ENCODE data around the gene FAM47E.

The FAM47E gene

DNA sequence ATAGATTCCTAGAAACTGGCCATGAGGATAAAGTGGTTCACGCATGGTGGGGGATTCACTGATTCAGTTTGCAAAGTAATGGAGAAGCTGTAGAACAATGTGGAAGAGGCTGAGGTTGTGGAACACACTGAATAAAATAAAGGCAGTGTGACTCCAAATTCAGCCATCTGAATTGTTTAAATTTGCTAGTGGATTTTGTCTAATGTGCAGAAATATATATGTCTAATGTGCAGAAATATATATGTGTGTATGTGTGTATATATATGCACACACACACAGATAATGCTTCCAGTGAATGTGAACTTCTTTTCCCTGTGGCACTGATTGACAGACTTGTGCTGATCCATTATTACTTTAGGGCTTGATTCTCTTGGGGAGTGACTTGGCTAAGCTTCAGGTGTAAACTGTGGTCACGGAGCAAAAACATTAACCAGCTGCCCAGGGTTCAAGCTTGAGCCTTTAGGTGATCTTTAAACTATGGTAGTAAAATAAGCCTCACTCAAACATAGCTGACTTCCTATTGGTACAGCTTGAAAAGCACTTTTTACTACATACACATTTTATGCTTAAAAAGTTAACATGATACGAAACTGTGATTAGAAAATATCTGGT, 58.5 kb downstream of the FAM47E start:
- peaks cover 41% of the 10 kb centered on the region for H3K79me2 ChIP-seq (ENCODE audit: insufficient read depth, low read length)
- no peak for TF ChIP-seq EZH2phosphoT487 (IDR thresholded peaks at IDR 0.05; ENCODE audit: borderline replicate concordance)
- TF ChIP-seq, protein P1, sequence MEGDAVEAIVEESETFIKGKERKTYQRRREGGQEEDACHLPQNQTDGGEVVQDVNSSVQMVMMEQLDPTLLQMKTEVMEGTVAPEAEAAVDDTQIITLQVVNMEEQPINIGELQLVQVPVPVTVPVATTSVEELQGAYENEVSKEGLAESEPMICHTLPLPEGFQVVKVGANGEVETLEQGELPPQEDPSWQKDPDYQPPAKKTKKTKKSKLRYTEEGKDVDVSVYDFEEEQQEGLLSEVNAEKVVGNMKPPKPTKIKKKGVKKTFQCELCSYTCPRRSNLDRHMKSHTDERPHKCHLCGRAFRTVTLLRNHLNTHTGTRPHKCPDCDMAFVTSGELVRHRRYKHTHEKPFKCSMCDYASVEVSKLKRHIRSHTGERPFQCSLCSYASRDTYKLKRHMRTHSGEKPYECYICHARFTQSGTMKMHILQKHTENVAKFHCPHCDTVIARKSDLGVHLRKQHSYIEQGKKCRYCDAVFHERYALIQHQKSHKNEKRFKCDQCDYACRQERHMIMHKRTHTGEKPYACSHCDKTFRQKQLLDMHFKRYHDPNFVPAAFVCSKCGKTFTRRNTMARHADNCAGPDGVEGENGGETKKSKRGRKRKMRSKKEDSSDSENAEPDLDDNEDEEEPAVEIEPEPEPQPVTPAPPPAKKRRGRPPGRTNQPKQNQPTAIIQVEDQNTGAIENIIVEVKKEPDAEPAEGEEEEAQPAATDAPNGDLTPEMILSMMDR (conservative IDR thresholded peaks at IDR 0.05; ENCODE audit: low read length): no peak

DNA sequence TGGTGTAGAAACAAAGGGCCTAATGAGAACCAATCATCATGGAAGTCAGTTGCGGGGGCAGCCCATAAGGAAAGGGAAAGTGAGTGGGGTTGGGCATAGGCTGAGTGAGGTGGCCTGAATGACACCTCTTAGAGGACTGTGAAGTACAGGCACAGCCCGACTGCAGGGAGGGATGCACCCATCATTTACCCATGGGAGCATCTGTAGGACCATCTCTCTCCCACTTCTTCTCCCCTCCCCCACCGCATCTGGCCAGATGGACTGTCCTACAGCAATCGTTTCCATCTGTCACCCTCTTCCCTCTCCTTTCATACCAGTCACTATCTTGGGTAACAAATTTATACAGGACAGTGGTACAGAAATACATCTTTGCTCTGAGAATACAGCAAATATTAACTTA, 59.2 kb downstream of the FAM47E start:
- Histone ChIP-seq H3K4me2 (ENCODE audit: low read depth, low read length, poor library complexity, severe bottlenecking) (no peak overlapping the region), H3K4me3 (ENCODE audit: low read length, poor library complexity, severe bottlenecking) (no peak overlapping the region), H3K4me1 (ENCODE audit: insufficient read depth, low read length, poor library complexity, severe bottlenecking) (peaks cover 32% of the 10 kb centered on the region)

More for the DNA sequence above, 58.5 kb downstream of the FAM47E start:
- Histone ChIP-seq H3F3A (ENCODE audit: low read depth) (no peaks in the 10 kb centered on the region), H3K9me2 (replicated peaks; ENCODE audit: low read depth, low read length) (no peaks in the 10 kb centered on the region), H3K9me3 (ENCODE audit: insufficient read depth, low read depth, low read length) (no peaks in the 10 kb centered on the region), H2AFZ (ENCODE audit: low read length) (no peak overlapping the region), H3K4me3 (ENCODE audit: low read length, poor library complexity, severe bottlenecking) (no peak overlapping the region), H3K4me1 (ENCODE audit: insufficient read depth, low read length, poor library complexity, severe bottlenecking) (peaks cover 38% of the 10 kb centered on the region), H3K36me3 (ENCODE audit: insufficient read depth, low read length) (no peaks in the 10 kb centered on the region), H4K20me1 (ENCODE audit: insufficient read depth, low read length, poor library complexity, severe bottlenecking) (peaks cover 7% of the 10 kb centered on the region), H3K9ac (ENCODE audit: low read depth, low read length, poor library complexity, severe bottlenecking) (no peak overlapping the region), H3K4me2 (ENCODE audit: low read depth, low read length, poor library complexity, severe bottlenecking) (no peak overlapping the region), H3K27me3 (ENCODE audit: insufficient read depth, low read length, poor library complexity, severe bottlenecking) (no peaks in the 10 kb centered on the region)

DNA sequence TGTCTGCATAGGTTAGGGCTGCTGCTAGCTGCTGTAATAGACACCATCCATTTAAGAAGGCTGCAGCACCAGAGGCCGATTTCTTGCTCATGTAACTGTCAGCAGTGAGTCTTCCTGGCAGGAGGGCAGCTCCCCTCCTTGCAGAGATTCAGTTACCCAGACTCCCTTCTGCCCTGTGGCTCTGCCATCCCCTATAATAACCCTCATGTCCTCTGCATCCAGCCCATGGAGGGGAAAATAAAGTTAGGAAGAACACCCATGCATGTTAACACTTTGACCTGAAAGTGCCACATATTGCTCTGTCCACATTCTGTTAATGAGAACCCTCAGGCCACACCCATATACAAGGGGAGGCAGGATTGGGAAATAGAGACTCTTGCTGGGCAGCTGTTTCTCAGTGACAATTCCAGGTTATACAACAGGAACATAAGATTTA, 60.4 kb downstream of the FAM47E start:
- Histone ChIP-seq H3K9me2 (replicated peaks; ENCODE audit: low read depth, low read length) (no peaks in the 10 kb centered on the region), H3K27me3 (ENCODE audit: insufficient read depth, low read length, poor library complexity, severe bottlenecking) (no peaks in the 10 kb centered on the region), H3K9ac (ENCODE audit: low read depth, low read length, poor library complexity, severe bottlenecking) (no peak overlapping the region), H3K4me3 (ENCODE audit: low read length, poor library complexity, severe bottlenecking) (no peak overlapping the region), H4K20me1 (ENCODE audit: insufficient read depth, low read length, poor library complexity, severe bottlenecking) (peaks cover 7% of the 10 kb centered on the region), H3K36me3 (ENCODE audit: insufficient read depth, low read length) (no peaks in the 10 kb centered on the region), H3K4me1 (ENCODE audit: insufficient read depth, low read length, poor library complexity, severe bottlenecking) (peaks cover 30% of the 10 kb centered on the region), H3K79me2 (ENCODE audit: insufficient read depth, low read length) (peaks cover 25% of the 10 kb centered on the region), H3K9me3 (ENCODE audit: insufficient read depth, low read depth, low read length) (peaks cover 3% of the 10 kb centered on the region; the same call in 1 of the 2 replicates), H3F3A (ENCODE audit: low read depth) (no peaks in the 10 kb centered on the region), H3K4me2 (ENCODE audit: low read depth, low read length, poor library complexity, severe bottlenecking) (no peak overlapping the region), H2AFZ (ENCODE audit: low read length) (no peak overlapping the region)
- TF ChIP-seq EZH2phosphoT487 (IDR thresholded peaks at IDR 0.05; ENCODE audit: borderline replicate concordance): no peak
- TF ChIP-seq, protein P1 (conservative IDR thresholded peaks at IDR 0.05; ENCODE audit: low read length): no peak

More for the DNA sequence above, 59.2 kb downstream of the FAM47E start:
- H3F3A ChIP-seq (ENCODE audit: low read depth): no peaks in the 10 kb centered on the region
- H2AFZ ChIP-seq (ENCODE audit: low read length): no peak overlapping the region
- no peaks in the 10 kb centered on the region for H3K9me3 ChIP-seq (ENCODE audit: insufficient read depth, low read depth, low read length)
- H3K9me2 ChIP-seq (replicated peaks; ENCODE audit: low read depth, low read length): no peaks in the 10 kb centered on the region
- H3K27me3 ChIP-seq (ENCODE audit: insufficient read depth, low read length, poor library complexity, severe bottlenecking): no peaks in the 10 kb centered on the region
- H3K79me2 ChIP-seq (ENCODE audit: insufficient read depth, low read length): peaks cover 35% of the 10 kb centered on the region
- H4K20me1 ChIP-seq (ENCODE audit: insufficient read depth, low read length, poor library complexity, severe bottlenecking): peaks cover 7% of the 10 kb centered on the region
- no peaks in the 10 kb centered on the region for H3K36me3 ChIP-seq (ENCODE audit: insufficient read depth, low read length)
- TF ChIP-seq, protein P1 (conservative IDR thresholded peaks at IDR 0.05; ENCODE audit: low read length): no peak
- no peak for TF ChIP-seq EZH2phosphoT487 (IDR thresholded peaks at IDR 0.05; ENCODE audit: borderline replicate concordance)
- H3K9ac ChIP-seq (ENCODE audit: low read depth, low read length, poor library complexity, severe bottlenecking): no peak overlapping the region
